Choroid plexus epithelial cell (primary cell): ENCODE data around the gene RPP14.
"Not testable (repeated sequence)": the region's sequence is repeated elsewhere in the genome, so short reads cannot be mapped to it uniquely, and the experiment has no call there.

Experiments
- DNase-seq: peaks from one replicate; pipeline ENCODE4 v3.0.0-alpha.2; 2010; ENCODE audit warnings: low read depth
- H3K4me3 ChIP-seq: 2 replicates; pipeline ENCODE4 v1.5.1; 2011; ENCODE audit warnings: low read depth, mild to moderate bottlenecking, control low read depth, low read length, moderate library complexity
- TF ChIP-seq, protein P1 (sequence below): conservative IDR thresholded peaks from 2 replicates; pipeline ENCODE4 v1.5.1; 2011; ENCODE audit warnings: low read depth, mild to moderate bottlenecking, control low read depth, inconsistent platforms, low read length, moderate library complexity

Gene RPP14

GRCh38 chr3:58281069-58281468 lies 25.0 kb upstream of the RPP14 start:
- no peak for DNase-seq
- TF ChIP-seq, protein P1, sequence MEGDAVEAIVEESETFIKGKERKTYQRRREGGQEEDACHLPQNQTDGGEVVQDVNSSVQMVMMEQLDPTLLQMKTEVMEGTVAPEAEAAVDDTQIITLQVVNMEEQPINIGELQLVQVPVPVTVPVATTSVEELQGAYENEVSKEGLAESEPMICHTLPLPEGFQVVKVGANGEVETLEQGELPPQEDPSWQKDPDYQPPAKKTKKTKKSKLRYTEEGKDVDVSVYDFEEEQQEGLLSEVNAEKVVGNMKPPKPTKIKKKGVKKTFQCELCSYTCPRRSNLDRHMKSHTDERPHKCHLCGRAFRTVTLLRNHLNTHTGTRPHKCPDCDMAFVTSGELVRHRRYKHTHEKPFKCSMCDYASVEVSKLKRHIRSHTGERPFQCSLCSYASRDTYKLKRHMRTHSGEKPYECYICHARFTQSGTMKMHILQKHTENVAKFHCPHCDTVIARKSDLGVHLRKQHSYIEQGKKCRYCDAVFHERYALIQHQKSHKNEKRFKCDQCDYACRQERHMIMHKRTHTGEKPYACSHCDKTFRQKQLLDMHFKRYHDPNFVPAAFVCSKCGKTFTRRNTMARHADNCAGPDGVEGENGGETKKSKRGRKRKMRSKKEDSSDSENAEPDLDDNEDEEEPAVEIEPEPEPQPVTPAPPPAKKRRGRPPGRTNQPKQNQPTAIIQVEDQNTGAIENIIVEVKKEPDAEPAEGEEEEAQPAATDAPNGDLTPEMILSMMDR = no peak
- no peak overlapping the region for H3K4me3 ChIP-seq

DNA sequence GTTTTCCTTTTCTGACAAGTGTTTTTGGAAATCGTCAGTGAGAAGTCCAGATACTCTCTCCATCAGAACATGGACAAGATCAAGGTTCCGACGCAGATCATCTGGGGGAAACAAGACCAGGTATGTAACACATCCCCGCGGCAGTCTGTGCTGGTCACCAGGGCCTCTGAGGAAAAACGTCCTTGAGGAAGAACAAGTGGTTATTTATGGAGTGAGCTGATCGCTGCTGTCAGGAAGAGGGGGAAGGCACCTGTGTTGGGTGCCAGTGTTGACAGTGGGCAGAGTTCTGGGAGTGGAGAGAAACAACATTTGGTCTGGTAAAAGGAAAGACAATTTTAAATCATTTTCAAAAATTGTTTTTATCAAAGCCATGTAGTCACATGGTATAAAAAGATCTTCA lies 20.7 kb upstream of the RPP14 start:
- H3K4me3 ChIP-seq = no peak overlapping the region
- no peak for DNase-seq
- TF ChIP-seq, protein P1 = no peak

DNA sequence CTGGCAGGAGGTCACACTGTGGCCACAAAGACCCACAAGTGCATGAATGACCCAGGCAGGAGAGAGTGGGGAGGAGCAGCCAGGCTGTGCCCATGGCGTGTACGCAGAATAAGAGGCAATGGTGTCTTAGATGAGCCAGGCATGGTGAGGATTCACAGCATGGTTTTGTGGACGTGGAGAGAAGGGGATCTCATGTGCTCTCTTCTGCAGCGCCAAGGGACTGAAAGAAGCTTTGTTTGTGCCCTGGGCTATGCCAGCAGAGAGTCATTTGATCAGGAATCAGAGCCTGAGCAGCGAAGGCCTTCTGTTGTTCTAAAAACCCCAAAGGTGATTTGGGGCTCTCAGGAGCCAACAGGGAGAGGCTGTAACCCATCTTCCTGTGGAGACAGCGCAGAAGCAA lies 18.7 kb upstream of the RPP14 start:
- TF ChIP-seq, protein P1 = no peak
- no peak for DNase-seq
- no peak overlapping the region for H3K4me3 ChIP-seq

DNA sequence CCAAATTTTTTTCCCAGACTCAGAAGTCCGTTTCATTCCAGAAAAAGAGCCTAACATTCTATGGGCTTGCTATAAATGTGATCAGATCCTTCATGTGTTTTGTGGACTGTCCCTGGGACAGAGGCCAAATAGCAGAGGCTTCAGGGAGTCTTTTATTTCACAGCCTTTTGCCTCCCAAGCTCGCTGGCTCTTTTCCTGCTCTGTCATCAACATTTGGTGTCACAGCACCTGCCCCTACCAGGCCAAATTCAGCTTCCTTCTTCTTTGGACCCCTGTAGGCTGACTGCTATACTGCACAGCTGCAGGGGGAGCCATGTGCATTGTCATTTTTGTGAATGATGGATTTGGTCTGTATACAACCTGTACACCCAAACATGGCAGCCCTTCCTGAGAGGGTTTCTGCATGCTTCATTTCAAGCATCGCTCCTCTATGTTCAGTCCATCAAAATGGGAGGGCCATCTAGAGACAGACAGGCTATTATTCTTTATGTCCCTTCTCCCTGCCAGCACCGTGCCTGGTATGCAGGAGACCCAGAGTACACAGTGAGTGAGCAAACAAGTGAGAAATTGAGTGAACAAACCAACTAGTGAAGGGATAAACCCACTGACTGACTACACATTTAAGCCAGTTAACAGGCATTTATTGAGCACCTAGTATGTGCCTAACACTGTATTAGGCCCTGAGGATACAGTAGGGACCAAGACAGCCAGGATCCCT lies 17.9 kb upstream of the RPP14 start:
- DNase-seq = peak; percentile 20
- TF ChIP-seq, protein P1 = peak; percentile 36
- no peak overlapping the region for H3K4me3 ChIP-seq

DNA sequence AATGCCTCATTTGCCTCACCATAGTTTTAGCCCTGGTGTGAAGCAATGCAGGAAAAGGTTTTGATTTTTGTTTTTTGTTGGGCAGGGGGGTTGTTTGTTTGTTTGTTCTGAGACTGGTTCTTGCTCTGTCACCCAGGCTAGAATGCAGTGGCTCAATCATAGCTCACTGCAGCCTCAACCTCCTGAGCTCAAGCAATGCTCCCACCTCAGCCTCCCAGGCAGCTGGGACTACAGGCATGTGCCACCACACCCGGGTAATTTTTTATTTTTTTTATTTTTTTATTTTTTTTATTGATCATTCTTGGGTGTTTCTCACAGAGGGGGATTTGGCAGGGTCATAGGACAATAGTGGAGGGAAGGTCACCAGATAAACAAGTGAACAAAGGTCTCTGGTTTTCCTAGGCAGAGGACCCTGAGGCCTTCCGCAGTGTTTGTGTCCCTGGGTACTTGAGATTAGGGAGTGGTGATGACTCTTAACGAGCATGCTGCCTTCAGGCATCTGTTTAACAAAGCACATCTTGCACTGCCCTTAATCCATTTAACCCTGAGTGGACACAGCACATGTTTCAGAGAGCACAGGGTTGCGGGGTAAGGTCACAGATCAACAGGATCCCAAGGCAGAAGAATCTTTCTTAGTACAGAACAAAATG lies 17.0 kb upstream of the RPP14 start:
- H3K4me3 ChIP-seq, DNase-seq: not testable (repeated sequence)

DNA sequence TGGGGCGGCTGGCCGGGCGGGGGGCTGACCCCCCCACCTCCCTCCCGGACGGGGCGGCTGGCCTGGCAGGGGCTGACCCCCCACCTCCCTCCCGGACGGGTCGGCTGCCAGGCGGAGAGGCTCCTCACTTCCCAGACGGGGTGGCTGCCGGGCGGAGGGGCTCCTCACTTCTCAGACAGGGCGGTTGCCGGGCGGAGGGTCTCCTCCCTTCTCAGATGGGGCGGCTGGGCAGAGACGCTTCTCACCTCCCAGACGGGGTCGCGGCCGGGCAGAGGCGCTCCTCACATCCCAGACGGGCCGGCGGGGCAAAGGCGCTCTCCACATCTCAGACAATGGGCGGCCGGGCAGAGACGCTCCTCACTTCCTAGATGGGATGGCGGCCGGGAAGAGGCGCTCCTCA lies 15.6 kb upstream of the RPP14 start:
- not testable (repeated sequence) for DNase-seq

DNA sequence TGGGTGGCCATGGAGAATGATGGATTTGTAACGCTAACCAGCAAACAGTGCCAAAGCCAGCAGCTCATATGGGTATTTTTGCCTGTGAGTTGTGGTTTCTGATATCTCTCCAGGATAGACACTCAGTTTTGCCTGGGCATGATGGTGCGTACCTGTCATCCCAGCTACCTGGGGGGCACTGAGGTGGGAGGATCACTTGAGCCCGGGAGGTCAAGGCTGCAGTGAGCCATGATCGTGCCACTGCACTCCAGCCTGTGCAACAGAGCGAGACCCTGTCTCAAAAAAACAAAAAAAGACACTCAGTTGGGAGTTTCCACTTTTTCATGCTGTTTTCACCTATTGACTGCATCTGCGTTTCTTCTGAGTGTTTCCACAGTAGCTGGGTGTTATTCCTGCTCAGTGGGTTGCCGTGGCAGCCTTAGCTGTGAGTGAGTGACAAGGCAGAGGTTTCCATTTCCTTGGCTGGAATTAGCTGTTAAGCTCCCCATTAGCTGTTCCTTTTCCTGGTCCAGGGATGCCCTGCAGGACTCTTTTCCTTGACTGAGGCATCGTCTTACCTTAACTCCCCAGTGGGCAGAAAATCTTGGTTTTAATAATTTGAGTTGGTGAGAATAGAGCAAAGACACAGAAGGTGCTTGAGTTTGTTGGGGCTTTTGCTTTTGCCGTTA lies 14.2 kb upstream of the RPP14 start:
- TF ChIP-seq, protein P1 = no peak
- DNase-seq = no peak
- no peak overlapping the region for H3K4me3 ChIP-seq

More for the DNA sequence above, 15.6 kb upstream of the RPP14 start:
- H3K4me3 ChIP-seq = not testable (repeated sequence)

DNA sequence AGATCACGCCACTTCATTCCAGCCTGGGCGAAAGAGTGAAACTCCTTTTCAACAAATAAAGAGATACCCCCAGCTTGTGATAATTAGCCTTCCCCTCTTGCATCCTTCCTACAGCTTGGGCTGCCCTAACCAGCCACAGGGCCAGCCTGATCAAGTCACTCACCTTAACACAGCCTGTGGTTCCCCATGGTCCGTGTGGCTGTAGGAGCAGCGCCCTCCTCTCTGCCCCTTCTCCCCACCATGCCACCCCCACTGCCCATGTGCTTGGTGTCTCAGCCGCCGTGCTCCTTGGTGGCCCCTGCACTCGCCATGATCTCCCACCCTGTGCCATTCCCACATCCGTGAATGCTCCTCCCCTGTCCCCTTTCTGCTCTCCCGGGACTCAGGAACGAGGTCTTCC lies 13.2 kb upstream of the RPP14 start:
- TF ChIP-seq, protein P1 = no peak
- no peak overlapping the region for H3K4me3 ChIP-seq
- no peak for DNase-seq
